ENCODE data around the gene MRTO4.
"Not testable (repeated sequence)": the region's sequence is repeated elsewhere in the genome, so short reads cannot be mapped to it uniquely, and the experiment has no call there.

MRTO4 gene

DNA sequence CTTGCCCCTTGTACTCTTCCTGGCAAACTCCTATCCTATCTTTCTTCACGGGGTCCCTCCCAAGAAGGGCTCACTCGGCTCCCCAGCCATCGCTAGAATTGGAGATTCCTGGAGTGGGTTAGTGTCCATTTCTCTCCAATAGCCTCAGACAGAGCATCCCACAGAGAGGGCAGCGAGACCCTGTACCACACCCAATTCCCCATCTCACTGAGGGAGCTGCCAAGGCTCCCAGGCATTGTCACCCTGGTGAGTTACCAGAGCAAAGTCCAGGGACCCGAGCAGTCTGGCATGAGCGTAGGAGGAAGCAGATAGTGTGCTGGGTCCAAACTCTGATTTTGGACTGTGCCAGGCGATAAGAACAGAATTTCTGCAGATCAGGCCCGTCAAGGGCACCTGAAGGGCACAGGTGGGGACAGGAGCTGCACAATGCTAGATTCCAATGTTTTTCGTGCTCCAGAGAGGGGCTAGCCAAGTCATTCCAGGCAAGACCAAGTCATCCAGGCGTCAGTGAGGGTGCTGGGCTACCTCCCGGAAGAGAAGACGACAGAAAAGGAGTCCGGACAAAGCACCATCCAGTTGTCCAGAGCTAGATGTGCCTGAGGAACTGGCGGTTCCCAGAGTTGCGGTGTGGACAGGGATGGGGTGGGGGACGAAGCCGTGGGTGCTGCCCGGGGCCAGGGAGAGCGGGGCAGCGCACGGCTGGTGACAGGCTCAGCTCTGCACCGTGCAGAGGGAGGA lies 21.7 kb downstream of the MRTO4 start:
- no peak for DNase-seq

DNA sequence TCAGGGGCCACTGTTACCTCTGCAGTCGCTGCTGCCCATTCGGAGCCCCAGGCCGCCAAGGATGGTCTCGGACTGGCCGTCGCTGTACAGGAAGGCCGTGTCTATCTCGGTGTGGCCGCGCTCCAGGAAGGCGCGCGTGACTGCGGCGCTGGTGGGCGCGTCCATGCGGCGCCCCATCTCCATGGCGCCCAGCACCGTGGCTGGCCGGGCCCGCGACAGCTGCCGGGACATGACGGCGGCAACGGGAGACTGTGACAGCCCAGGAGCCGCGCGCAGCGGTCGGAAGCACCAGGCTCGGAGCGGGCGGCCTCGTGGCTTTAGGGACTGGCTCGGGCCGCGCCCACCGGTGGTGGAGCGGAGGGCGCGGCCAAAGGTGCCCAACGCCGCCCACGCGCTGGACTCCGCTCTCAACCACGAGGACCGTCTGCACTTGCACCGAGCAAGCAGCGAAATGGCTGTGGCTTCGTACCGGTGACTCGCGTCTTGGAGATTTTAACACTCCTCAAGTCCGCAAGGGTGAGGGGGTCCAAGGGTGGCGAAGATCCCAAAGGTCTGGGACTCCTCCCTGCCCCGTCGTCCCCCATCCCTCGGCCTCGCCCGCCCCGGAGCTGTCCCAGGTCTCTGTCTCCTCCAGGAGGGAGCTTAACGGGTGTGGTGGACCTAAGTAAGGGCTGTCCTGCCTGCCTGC lies 22.4 kb downstream of the MRTO4 start:
- not testable (repeated sequence) for DNase-seq

DNA sequence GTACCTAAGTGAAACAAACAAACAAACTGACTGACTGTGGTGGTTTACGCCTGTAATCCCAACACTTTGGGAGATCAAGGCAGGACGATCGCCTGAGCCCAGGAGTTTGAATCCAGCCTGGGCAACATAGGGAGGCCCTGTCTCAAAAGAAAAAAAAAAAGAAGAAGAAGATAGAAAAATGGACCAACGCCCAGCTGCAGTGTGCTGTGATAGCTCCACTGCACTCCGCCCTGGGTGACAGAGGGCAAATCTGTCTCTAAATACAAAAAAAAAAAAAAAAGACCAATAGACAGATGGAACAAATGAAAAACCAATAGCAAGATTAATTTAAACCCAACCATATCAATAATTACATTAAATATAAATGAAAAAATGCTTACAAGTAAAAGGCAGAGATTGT lies 23.0 kb downstream of the MRTO4 start:
- DNase-seq: no peak

DNA sequence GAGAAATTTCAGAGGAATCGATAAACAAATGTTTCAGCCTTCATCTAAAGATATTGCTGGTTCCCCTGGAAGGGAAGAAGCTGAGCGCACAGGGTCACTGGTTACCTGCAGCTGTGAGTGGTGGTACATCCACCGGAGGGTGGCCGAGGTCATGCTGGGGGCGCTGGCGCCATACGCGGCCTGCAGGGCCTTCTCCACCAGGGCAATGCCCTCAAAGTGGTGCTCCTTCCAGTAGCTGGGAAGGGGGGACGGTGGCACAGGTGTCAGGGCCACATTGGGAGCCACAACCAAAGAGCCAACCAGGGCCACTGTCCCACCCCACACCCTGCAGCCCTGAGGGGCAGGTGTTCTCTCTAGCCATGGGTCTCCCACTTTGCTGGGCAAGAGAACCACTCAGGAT lies 32.3 kb downstream of the MRTO4 start:
- DNase-seq: no peak

DNA sequence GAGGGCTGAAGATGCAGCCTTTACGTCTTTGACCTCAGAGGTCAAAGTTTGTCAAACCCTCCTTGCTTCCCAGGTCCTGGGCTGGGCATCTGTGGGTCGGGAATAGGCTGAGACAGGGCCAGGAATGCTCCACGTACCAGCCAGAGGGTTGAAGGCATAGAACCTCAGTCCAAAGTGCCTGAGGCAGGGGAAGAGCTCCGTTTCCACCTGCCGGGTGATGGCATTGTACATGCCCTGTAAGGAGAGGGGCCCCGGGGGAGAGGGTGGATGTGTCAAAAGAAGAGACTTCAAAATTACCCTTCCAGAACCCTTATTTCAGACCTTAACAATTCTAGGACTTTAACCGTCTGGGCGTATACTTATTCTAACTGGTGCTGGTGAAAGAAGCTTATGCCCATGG lies 33.3 kb downstream of the MRTO4 start:
- no peak for DNase-seq

DNA sequence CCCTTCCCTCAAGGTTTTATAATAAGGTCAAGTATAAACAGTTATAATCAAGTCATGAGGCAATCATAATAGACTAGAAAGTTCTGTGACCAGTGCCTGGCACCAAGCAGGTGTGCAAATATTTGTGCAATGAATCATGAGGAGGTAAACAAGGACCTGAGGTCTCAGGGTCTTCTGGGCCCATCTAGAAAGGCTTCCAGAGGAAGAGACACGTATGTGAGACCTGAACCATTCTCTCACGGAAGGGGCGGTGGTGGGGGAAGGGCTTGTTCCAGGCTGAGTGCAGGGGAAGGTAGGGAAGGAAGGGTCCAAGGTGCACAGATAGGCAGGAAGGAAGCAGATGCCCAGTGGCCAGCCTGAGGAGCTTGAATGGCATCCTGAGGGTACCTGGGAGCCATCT lies 33.8 kb downstream of the MRTO4 start:
- not testable (repeated sequence) for DNase-seq

DNA sequence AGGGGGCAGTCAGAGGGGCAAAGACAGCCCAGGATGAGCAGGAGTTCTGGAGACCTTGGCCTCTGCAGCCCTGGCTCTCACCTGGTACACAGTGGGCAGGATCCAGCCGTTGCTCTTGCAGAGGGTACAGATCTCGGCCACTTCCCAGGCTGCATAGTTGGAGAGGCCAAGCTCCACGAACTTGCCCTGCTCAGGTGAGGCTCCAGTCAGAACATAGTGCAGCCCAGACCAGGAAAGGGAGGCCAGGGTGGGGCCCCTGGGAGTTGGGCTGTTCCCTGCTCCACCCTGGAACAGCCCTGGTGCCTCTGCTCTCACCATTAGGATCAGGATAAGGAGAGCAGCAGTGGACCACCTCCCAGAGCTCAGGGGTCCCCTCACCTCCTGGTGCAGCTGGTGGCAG lies 34.2 kb downstream of the MRTO4 start:
- DNase-seq: not testable (repeated sequence)

DNA sequence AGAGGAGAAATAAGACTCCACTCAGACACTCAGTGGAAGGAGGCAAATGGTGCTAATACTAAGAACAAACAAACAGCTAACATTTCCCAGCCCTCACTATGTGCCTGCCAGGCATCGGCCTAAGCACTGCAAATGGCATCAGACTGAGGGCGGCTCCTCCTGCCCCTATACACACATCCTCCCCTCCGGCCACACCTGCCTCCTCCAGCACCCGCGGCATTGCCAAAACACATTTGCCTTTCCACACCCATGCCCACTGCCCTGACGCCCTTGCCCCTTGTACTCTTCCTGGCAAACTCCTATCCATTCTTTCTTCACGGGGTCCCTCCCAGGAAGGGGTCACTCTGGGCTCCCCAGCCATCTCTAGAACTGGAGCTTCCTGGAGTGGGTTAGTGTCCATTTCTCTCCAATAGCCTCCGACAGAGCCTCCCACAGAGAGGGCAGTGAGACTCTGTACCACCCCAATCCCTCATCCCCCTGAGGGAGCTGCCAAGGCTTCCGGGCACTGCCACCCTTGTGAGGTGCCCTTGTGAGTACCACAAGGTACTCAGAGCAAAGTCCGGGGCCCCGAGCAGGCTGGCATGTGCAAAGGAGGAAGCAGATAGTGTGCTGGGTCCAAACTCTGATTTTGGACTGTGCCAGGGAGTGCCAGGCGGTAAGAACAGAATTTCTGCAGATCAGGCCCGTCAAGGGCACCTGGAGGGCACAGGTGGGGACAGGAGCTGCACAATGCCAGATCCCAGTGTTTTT lies 36.0 kb downstream of the MRTO4 start:
- no peak for DNase-seq

DNA sequence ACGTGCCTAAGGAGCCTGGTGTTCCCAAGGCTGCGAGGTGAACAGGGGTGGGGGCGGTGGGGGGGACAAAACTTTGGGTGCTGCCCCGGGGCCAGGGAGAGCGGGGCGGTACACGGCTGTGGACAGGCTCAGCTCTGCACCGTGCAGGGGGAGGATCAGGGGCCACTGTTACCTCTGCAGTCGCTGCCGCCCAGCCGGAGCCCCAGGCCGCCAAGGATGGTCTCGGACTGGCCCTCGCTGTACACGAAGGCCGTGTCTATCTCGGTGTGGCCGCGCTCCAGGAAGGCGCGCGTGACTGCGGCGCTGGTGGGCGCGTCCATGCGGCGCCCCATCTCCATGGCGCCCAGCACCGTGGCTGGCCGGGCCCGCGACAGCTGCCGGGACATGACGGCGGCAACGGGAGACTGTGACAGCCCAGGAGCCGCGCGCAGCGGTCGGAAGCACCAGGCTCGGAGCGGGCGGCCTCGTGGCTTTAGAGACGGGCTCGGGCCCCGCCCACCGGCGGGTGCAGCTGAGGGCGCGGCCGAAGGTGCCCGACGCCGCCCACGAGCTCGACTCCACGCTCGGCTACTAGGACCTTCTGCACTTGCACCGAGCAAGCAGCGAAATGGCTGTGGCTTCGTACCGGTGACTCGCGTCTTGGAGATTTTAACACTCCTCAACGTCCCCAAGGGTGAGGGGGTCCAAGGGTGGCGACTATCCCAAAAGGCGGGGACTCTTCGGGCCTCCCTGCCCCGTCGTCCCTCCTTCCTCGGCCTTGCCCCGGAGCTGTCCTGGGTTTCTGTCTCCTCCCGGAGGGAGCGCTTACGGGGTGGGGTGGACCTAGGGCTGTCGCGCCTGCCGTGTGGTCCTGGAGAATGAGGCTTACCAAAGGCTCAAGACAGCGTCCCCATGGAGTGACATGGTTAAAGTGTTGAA lies 37.0 kb downstream of the MRTO4 start, which contains the start of gene AKR7A3:
AKR7A3 (minus strand) TSS at position 447 of the 918 bp plus-strand sequence; CDS start at position 386, 61 bp downstream.
- not testable (repeated sequence) for DNase-seq

DNA sequence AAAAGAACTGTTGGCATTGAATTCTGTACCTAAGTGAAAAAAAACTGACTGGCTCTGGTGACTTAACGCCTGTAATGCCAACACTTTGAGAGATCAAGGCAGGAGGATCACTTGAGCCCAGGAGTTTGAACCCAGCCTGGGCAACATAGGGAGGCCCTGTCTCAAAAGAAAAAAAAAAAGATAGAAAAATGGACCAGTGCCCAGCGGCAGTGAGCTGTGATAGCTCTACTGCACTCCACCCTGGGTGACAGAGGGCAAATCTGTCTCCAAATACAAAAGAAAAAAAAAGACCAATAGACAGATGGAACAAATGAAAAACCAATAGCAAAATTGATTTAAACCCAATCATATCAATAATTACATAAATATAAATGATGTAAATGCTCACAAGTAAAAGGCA lies 37.6 kb downstream of the MRTO4 start:
- no peak for DNase-seq

DNA sequence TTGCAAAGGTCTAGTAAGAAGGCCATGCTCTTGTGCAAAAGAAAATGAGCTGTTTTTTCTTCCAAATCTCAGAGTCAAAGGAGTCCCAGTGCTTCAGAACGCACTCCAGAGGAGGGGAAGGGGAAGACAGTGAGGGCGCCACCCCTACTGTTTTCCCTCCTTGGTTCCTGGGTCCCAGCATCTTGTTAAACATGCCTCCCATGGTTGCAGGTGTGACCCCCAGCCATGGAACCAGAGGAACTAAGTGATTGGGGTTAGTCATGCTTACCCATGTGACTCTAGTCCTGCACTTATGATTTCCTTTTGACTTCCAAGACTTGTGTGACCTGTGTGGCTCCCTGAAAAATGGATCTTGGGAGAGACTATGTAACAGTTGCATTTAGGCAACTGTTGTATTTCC lies 43.0 kb downstream of the MRTO4 start:
- no peak for DNase-seq

DNA sequence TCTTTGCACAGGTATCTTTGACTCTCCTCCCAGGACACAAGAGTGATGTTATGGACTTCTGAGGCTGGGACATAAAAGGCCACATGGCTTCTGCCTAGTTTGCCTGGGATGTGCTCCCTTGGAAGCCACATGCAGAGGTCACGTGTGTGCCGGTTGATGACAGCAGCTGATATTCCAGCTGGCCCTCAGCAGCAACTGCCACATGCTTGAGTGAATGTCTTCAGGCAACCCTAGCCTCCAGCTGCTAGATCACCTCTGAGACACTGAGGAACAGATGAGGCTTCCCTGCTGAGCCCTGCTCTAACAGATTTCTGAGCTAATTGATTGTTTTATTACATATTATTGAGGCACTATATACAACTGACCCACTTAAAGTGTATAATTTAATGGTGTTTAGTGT lies 48.6 kb downstream of the MRTO4 start:
- no peak for DNase-seq

DNA sequence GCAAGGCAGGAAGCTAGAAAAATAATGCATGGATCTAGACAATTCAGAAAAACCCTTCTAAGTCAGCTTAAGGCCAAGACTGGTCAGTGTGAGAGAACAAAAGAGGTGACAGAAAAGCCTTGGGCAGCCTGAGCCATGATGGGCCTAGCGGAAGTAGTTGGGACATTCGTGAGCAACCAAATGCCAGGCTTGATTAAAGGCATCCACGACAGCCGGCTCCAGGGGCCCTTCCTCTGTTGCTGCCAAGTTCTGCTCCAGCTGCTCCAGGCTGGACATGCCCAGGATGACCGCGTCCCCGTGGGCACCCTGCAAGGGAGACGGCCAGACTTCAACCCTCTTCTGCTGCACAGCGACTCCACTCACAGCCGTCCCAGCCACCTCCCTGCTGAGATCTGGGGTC lies 52.5 kb downstream of the MRTO4 start:
- DNase-seq: not testable (repeated sequence)

DNA sequence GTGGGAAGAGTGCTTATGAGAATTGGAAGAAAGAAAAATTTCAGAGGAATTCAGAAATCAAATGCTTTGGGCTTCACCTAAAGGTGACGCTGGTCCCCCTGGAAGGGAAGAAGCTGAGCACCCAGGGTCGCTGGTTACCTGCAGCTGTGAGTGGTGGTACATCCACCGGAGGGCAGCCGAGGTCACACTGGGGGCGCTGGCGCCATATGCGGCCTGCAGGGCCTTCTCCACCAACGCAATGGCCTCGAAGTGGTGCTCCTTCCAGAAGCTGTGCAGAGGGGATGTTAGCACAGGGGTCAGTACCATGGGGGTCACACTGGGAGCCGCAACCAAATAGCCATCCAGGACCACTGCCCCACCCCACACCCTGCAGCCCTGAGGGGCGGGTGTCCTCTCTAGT lies 54.3 kb downstream of the MRTO4 start:
- no peak for DNase-seq

DNA sequence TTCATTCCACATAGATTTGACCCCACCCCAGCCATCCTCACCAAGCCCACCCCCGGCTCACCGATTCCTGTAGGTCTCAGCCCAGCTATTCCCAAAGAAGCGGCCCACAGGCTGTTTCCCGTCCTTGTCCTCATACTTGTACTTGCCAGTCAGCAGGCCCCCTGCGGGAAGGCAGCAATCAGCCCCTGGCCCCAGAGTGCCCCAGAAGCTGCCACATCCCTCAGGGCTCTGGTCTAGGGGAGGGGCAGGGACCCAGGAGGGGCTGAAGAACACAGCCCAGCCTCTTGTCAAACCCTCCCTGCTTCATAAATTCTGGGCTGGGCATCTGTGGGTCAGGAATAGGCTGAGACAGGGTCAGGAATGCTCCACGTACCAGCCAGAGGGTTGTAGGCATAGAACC lies 55.3 kb downstream of the MRTO4 start:
- no peak for DNase-seq

DNA sequence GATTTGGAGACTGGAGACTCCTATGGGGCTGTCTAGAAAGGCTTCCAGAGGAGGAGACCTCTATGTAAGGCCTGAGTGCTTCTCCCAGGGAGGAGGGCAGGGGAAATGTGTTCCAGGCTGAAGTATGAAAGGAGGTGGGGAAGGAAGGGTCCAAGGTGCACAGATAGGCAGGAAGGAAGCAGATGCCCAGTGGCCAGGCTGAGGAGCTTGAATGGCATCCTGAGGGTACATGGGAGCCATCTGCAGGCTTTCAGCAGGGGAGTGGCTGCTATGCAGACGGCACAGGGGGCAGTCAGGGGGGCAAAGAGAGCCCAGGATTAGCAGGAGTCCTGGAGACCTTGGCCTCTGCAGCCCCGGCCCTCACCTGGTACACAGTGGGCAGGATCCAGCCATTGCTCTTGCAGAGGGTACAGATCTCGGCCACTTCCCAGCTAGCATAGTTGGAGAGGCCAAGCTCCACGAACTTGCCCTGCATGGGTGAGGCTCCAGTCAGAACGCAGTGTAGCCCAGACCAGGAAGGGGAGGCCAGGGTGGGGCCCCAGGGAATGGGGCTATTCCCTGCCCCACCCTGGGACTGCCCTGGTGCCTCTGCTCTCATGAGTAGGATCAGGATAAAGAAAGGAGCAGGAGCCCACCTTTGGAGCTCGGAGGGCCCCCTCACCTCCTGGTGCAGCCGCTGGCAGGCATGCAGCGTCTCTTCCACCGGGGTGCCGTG lies 56.3 kb downstream of the MRTO4 start:
- no peak for DNase-seq

DNA sequence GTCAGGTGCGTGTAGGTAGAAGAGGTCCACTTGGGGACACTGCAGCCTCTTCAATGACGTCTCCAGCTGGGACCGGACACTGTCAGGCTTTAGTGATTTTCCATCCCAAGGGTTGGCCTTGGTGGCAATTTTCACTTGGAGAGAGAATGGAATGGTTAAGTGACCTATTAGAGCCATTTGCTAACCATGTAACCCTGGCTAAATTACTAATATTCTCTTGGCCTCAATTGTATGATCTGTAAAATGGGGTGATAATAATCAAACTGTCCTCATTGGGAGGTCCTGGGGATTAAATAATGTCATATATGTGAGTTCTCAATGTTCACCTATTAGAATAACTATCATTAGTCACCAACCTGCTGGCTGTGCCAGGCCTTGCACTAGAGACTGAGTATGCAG lies 56.9 kb downstream of the MRTO4 start:
- no peak for DNase-seq

DNA sequence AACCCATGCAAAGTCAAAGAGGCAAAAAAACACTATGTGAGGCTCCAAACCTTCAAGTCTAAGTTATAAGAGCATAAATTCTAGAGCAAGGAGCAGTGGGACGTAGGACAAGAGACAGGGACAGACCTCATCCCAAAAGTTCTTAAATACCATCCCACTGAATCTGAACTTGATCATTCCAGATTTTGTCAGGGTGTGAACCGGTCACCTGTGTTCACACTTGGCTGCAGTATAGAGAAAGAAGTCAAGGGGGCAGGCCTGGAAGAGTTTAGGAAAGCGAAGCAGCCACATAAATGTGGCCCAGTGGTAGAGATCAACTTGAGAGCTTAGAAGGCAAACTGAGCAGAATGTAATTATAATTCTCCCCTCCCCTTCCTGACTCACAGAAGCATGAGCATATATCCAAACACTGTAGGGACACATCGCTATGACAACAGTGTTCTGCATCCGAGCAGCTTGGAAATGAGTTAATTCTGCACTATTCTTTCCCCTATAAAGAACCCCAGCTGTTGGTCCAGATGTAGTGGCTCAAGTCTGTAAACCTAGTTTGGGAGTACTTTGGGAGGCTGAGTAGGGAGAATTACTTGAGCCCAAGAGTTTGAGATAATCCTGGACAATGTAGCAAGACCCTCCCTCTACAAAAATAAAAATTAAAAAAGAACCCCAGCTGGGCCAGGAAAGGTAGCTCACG lies 57.7 kb downstream of the MRTO4 start:
- DNase-seq: no peak
